MCF 10A (cell line): ENCODE measurements around the gene NPAS1. TPM values are rescaled to one million over a fixed set of nuclear protein-coding genes. Genes with fewer than 3 reads are reported as not detected.
A peak's percentile ranks its signal among the peaks of the same experiment; 100 is the strongest.

Experiments used
- Bru-seq: library from RNA; stranded (reverse); fragments of 400-500 nt; gene quantifications from one replicate; lab custom pipeline; 2021; lab: Mats Ljungman, UMichigan
- BruChase-seq, 2 experiments: library from RNA; stranded (reverse); fragments of 400-500 nt; gene quantifications; one replicate each; lab custom pipeline; 2021; lab: Mats Ljungman, UMichigan
- BruUV-seq: library from RNA; stranded (reverse); fragments of 400-500 nt; replicated peaks from 2 replicates; lab custom pipeline; 2021; lab: Mats Ljungman, UMichigan
- CTCF ChIA-PET: fragments of 300-600 bp; sonication (Branson Sonifier 250); formaldehyde crosslinking; extraction: SDS; loops from one replicate; lab custom pipeline; 2021; ENCODE audit warnings: antibody characterized with exemption, inconsistent platforms; lab: Yijun Ruan, JAX
- POLR2A ChIA-PET: fragments of 300-600, 350-650 bp; sonication (Branson Sonifier 250); formaldehyde crosslinking; extraction: SDS; loops from one replicate; lab custom pipeline; 2020; ENCODE audit warnings: antibody characterized with exemption, inconsistent platforms; lab: Yijun Ruan, JAX
- DNase-seq: peaks from one replicate; pipeline ENCODE4 v3.0.0-alpha.2; 2018; ENCODE audit not compliant: unreplicated experiment
- H3K27ac Mint-ChIP-seq: one replicate; pipeline ENCODE4 v1.8.0; 2022; ENCODE audit warnings: mild to moderate bottlenecking, low read depth, mixed read lengths; ENCODE audit not compliant: unreplicated experiment
- H3K27me3 Mint-ChIP-seq: one replicate; pipeline ENCODE4 v1.8.0; 2022; ENCODE audit warnings: mixed read lengths; ENCODE audit not compliant: insufficient read depth, unreplicated experiment
- H3K36me3 Mint-ChIP-seq: one replicate; pipeline ENCODE4 v1.8.0; 2022; ENCODE audit warnings: mild to moderate bottlenecking, moderate library complexity, mixed read lengths; ENCODE audit not compliant: insufficient read depth, unreplicated experiment
- H3K4me1 Mint-ChIP-seq: one replicate; pipeline ENCODE4 v1.8.0; 2022; ENCODE audit warnings: mixed read lengths; ENCODE audit not compliant: insufficient read depth, unreplicated experiment
- H3K4me3 Mint-ChIP-seq: one replicate; pipeline ENCODE4 v1.8.0; 2022; ENCODE audit warnings: mild to moderate bottlenecking, moderate library complexity, mixed read lengths; ENCODE audit not compliant: unreplicated experiment
- H3K9me3 Mint-ChIP-seq: one replicate; pipeline ENCODE4 v1.8.0; 2022; ENCODE audit warnings: mixed read lengths; ENCODE audit not compliant: unreplicated experiment
- intact Hi-C: fragments of 100-400 bp; cut with micrococcal nuclease; formaldehyde crosslinking; loops from 2 replicates; pipeline ENCODE4 v1.14.1; 2022
- long read RNA-seq: library from polyadenylated mRNA; stranded (forward); transcript quantifications from one replicate; pipeline ENCODE4 v2.0.0, GENCODE V29; 2022
- total RNA-seq: library from RNA; stranded (reverse); gene quantifications from 2 replicates; pipeline ENCODE4 v1.2.3, GENCODE V29; 2022
- TF ChIP-seq, protein P1 (sequence below): fragments of 200-600 bp; IDR thresholded peaks from one replicate; pipeline ENCODE4 v1.8.0; 2022; ENCODE audit warnings: antibody characterized with exemption, mild to moderate bottlenecking; ENCODE audit not compliant: unreplicated experiment

Gene NPAS1, protein sequence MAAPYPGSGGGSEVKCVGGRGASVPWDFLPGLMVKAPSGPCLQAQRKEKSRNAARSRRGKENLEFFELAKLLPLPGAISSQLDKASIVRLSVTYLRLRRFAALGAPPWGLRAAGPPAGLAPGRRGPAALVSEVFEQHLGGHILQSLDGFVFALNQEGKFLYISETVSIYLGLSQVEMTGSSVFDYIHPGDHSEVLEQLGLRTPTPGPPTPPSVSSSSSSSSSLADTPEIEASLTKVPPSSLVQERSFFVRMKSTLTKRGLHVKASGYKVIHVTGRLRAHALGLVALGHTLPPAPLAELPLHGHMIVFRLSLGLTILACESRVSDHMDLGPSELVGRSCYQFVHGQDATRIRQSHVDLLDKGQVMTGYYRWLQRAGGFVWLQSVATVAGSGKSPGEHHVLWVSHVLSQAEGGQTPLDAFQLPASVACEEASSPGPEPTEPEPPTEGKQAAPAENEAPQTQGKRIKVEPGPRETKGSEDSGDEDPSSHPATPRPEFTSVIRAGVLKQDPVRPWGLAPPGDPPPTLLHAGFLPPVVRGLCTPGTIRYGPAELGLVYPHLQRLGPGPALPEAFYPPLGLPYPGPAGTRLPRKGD
- 0.44 and 0.68 TPM in 2 replicates for total RNA-seq
- Bru-seq, nascent RNA, result percentile 17 among the genes with signal in this experiment
- BruChase-seq, experiment 1, labeled RNA remaining after a 6-hour chase, result percentile 43 among the genes with signal in this experiment
- BruChase-seq, experiment 2, labeled RNA remaining after a 2-hour chase, result percentile 24 among the genes with signal in this experiment
- long read RNA-seq, partial matches to known transcripts, result 0 of 1 reads
- long read RNA-seq, other reads (novel, unspliced or antisense), result 1 of 1 reads

DNA sequence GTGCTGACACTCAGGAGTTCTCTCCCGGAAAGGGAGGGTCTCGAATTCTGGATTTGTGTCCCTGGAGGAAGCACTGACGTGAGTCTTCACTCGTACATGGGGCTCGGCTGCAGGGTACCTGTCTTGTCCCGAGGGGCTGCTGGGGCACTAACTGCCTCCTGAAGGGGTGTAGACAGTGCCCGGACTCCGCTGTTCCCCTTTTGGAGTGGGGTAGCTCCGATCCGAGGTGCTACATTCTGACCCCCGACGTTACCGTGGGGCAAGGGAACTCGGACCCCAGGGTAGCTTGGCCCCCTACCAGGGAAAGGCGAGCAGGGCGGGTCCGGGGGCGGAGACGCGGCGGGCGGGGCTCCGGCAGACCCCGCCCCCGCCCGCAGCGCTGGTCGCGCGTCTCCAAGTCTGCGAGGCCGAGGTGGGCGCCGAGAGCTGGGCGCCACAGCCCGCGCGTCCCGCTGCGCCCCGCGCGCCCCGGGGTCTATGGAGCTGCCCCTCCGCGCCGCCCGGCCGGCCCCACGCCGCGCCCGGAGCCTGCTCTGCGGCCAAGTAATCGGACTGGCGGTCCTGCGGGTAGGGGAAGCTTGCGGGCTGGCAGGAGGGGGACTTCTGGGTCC is at the start of gene NPAS1:
NPAS1 (plus strand) TSS at position 407 of the 611 bp plus-strand sequence. CDS start 1,211 bp downstream, outside the sequence.
- Mint-ChIP-seq H3K27me3 (peaks cover 30% of the 10 kb centered on the region), H3K4me1 (peaks cover 5% of the 10 kb centered on the region)
- POLR2A ChIA-PET, result interaction anchor here (0.5 kb wide), 1 partner anchor 90 kb away, joined by 3 read pairs; no protein-coding TSS in a partner anchor

DNA sequence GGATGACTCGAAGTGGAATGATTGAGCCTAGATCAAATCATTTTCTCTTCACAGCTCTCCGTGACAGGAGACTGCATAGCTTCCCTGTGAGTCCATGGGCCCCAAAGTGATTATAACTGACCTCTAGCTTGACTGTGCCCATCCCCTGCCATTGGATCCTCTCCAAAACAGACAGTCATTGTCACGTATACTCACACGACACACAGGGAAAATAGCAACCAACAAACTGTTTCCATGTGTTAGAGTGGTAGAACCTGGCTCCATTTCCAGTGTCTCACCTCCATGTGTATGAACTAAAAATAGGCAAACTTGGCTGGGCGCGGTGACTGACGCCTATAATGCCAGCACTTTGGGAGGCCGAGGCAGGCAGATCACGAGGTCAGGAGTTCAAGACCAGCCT is 48.8 kb upstream of the NPAS1 start:
- ChIA-PET CTCF (no interaction called here), POLR2A (no interaction called here)
- peaks cover 16% of the 10 kb centered on the region for H3K4me1 Mint-ChIP-seq
- TF ChIP-seq, protein P1, sequence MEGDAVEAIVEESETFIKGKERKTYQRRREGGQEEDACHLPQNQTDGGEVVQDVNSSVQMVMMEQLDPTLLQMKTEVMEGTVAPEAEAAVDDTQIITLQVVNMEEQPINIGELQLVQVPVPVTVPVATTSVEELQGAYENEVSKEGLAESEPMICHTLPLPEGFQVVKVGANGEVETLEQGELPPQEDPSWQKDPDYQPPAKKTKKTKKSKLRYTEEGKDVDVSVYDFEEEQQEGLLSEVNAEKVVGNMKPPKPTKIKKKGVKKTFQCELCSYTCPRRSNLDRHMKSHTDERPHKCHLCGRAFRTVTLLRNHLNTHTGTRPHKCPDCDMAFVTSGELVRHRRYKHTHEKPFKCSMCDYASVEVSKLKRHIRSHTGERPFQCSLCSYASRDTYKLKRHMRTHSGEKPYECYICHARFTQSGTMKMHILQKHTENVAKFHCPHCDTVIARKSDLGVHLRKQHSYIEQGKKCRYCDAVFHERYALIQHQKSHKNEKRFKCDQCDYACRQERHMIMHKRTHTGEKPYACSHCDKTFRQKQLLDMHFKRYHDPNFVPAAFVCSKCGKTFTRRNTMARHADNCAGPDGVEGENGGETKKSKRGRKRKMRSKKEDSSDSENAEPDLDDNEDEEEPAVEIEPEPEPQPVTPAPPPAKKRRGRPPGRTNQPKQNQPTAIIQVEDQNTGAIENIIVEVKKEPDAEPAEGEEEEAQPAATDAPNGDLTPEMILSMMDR, result no peak
- no peak overlapping the region for H3K4me3 Mint-ChIP-seq
- no TSS peak for BruUV-seq
- no peaks in the 10 kb centered on the region for H3K9me3 Mint-ChIP-seq
- H3K27me3 Mint-ChIP-seq, result no peaks in the 10 kb centered on the region
- peaks cover 8% of the 10 kb centered on the region for H3K36me3 Mint-ChIP-seq
- intact Hi-C loops, result no loop called here
- no peak overlapping the region for H3K27ac Mint-ChIP-seq
- DNase-seq, result no peak

More for the DNA sequence above, at the start of gene NPAS1:
- DNase-seq, result no peak
- intact Hi-C loops, result loop anchor here (10.0 kb wide), 1 partner anchor 225 kb away; no protein-coding TSS in a partner anchor
- Mint-ChIP-seq H3K4me3 (peak within 1 kb of the TSS; percentile 54), H3K36me3 (peaks cover 5% of the 10 kb centered on the region), H3K9me3 (no peaks in the 10 kb centered on the region), H3K27ac (no peak within 1 kb of the TSS)
- TF ChIP-seq, protein P1, result no peak
- BruUV-seq, result no TSS peak
- CTCF ChIA-PET, result interaction anchor here (0.6 kb wide), 1 partner anchor 214 kb away, joined by 3 read pairs; no protein-coding TSS in a partner anchor

- CTCF ChIA-PET, result interaction anchor here (0.7 to 1.1 kb wide), 3 partner anchors 14 to 41 kb away, joined by 4 read pairs; no protein-coding TSS in a partner anchor
- BruUV-seq, result no TSS peak
- POLR2A ChIA-PET, result interaction anchor here (0.6 kb wide), 1 partner anchor 104 kb away, joined by 4 read pairs; no protein-coding TSS in a partner anchor
- intact Hi-C loops, result no loop called here
- Mint-ChIP-seq H3K27ac (no peak overlapping the region), H3K9me3 (no peaks in the 10 kb centered on the region), H3K4me3 (no peak overlapping the region), H3K27me3 (no peaks in the 10 kb centered on the region), H3K36me3 (peaks cover 12% of the 10 kb centered on the region), H3K4me1 (peaks cover 30% of the 10 kb centered on the region)
- no peak for DNase-seq
- TF ChIP-seq, protein P1, result no peak
Observed at GRCh38 chr19:46972311-46972710, 47.3 kb upstream of the NPAS1 start.
